ENCODE data around the gene ZNF662. TPM values are rescaled to one million over a fixed set of nuclear protein-coding genes. Genes with fewer than 3 reads are reported as not detected.

ZNF662 gene
- total and polyA plus RNA-seq, 2 of the 8 experiments (the other 6 are each of a cell fraction or from before 2014, with no cell fraction given) = 0.03 TPM; not detected in 1

- peak overlapping the region; percentile 76 for H2BK5ac ChIP-seq (ENCODE audit: low read depth, low read length)
- no peak overlapping the region for H3K4ac ChIP-seq (replicated peaks; ENCODE audit: insufficient read length, low read depth, low read length)
- no peaks in the 10 kb centered on the region for H4K20me1 ChIP-seq (replicated peaks in 1 of 2; ENCODE audit: control insufficient read depth in 1 of 2, insufficient read depth in 2 of 2, low read length in 2 of 2)
- H3K4me1 ChIP-seq (replicated peaks in 1 of 4; ENCODE audit: control insufficient read depth in 3 of 4, insufficient read depth in 4 of 4, low read length in 3 of 4) = peaks cover 3 to 12% (median 7%) of the 10 kb centered on the region in 4 experiments; a peak in 4 of 7 replicates
- peak overlapping the region; percentile 55; the same call in 1 of the 2 replicates for H2BK20ac ChIP-seq (ENCODE audit: low read length)
- H4K91ac ChIP-seq (replicated peaks; ENCODE audit: insufficient read length, low read length) = peak overlapping the region; percentile 44
- H3K79me2 ChIP-seq (ENCODE audit: control insufficient read depth in 1 of 2, insufficient read depth in 2 of 2, low read length in 2 of 2) = no peaks in the 10 kb centered on the region
- no peaks in the 10 kb centered on the region for H3K36me3 ChIP-seq (ENCODE audit: control insufficient read depth in 2 of 4, insufficient read depth in 4 of 4, low read length in 3 of 4)
- WGBS, 2 experiments (ENCODE audit: extremely low coverage in 1 of 2, insufficient coverage in 1 of 2, insufficient read length in 1 of 2, insufficient replicate concordance in 2 of 2, low coverage in 1 of 2, low lambda C conversion rate in 2 of 2, missing lambda C conversion rate in 1 of 2) = 28% methylated on average over 33 of the region's 61 CpGs; no CpG with 5 or more reads in 1 of the 2 experiments
- no peak overlapping the region for H3K27ac ChIP-seq (ENCODE audit: low read depth, low read length)
- peak overlapping the region; percentile 13 to 83; a peak in 3 of 4 replicates for H3K4me2 ChIP-seq (ENCODE audit: insufficient read depth in 1 of 2, low read depth in 2 of 2, low read length in 2 of 2)
- peak overlapping the region; percentile 16 to 63 (median 44); a peak in 7 of 8 replicates for H3K4me3 ChIP-seq (ENCODE audit: extremely low read depth in 1 of 4, insufficient read depth in 2 of 4, low read depth in 3 of 4, low read length in 4 of 4)
- H2BK12ac ChIP-seq (ENCODE audit: low read depth, low read length) = peak overlapping the region; percentile 69; the same call in 1 of the 2 replicates
- H2AFZ ChIP-seq (ENCODE audit: low read length) = peak overlapping the region; percentile 73
- 0 out of 2 replicates have a peak overlapping the region, but pooled peaks have one; percentile 70 for H2AK5ac ChIP-seq (ENCODE audit: low read depth, low read length)
- H3K27me3 ChIP-seq (replicated peaks in 1 of 4; ENCODE audit: control insufficient read depth in 3 of 4, extremely low read depth in 1 of 4, insufficient read depth in 3 of 4, low read length in 3 of 4) = no peaks in the 10 kb centered on the region
- H2BK120ac ChIP-seq (replicated peaks; ENCODE audit: low read depth, low read length) = no peak overlapping the region
- no peaks in the 10 kb centered on the region for H3K9me3 ChIP-seq (ENCODE audit: insufficient read depth in 2 of 2, low read depth in 1 of 2, low read length in 1 of 2)
- DNase-seq (ENCODE audit: low read depth in 1 of 2, low spot score in 2 of 2) = peak; percentile 74 to 86
- peak overlapping the region; percentile 75; the same call in 1 of the 2 replicates for H2BK15ac ChIP-seq (ENCODE audit: low read length)
- ChIA-PET CTCF (ENCODE audit: partially characterized antibody) (interaction anchor here (0.8 to 3.1 kb wide), 15 partner anchors 11 to 140 kb away, joined by 3 to 19 read pairs (median 6); no protein-coding TSS in a partner anchor), POLR2A (ENCODE audit: partially characterized antibody) (interaction anchor here (0.8 to 1.2 kb wide), 5 partner anchors 8 to 76 kb away, joined by 3 to 7 read pairs (median 5); partner anchors contain the start of gene HIGD1A)
- no peak overlapping the region for H3K23ac ChIP-seq (ENCODE audit: insufficient read length)
- H3K23me2 ChIP-seq (ENCODE audit: low read depth, low read length) = no peaks in the 10 kb centered on the region; the same call in 1 of the 2 replicates
- H3K14ac ChIP-seq (ENCODE audit: insufficient read length) = no peak overlapping the region
- H3K56ac ChIP-seq (replicated peaks; ENCODE audit: insufficient read length, low read depth, low read length) = peak overlapping the region; percentile 20
- H3K79me1 ChIP-seq (ENCODE audit: low read depth, low read length) = no peaks in the 10 kb centered on the region
- FAIRE-seq = no peak
- peak overlapping the region in 3 of 4 experiments; percentile 42 to 57 (median 43); a peak in 2 of 7 replicates for H3K9ac ChIP-seq (replicated peaks in 1 of 4; ENCODE audit: extremely low read depth in 1 of 4, low read depth in 3 of 4, low read length in 3 of 4)
- H3K18ac ChIP-seq (ENCODE audit: extremely low read depth, low read length) = peak overlapping the region; percentile 75; the same call in 1 of the 2 replicates
- peak overlapping the region; percentile 90; the same call in 1 of the 2 replicates for H4K8ac ChIP-seq (ENCODE audit: extremely low read depth, insufficient read depth, low read length)
- H4K5ac ChIP-seq (ENCODE audit: insufficient read length, low read depth, low read length) = peak overlapping the region; percentile 34
- TF ChIP-seq SP4 (IDR thresholded peaks at IDR 0.05; ENCODE audit: low read length) = 0 out of 2 replicates have a peak, but pooled peaks have one; percentile 21
- TF ChIP-seq SUZ12 (IDR thresholded peaks at IDR 0.05; ENCODE audit: low read length) = no peak
- TF ChIP-seq RAD21 (IDR thresholded peaks at IDR 0.05 in 1 of 2, conservative IDR thresholded peaks at IDR 0.05 in 1 of 2; ENCODE audit: low read depth in 2 of 2, low read length in 2 of 2) = peak; percentile 86 to 88
- TF ChIP-seq CREB1 (IDR thresholded peaks at IDR 0.05) = peak; percentile 37
- TF ChIP-seq ATF2 (IDR thresholded peaks at IDR 0.05; ENCODE audit: low read length) = no peak
- TF ChIP-seq TEAD4 (IDR thresholded peaks at IDR 0.05; ENCODE audit: low read depth, low read length) = no peak
- no peak for TF ChIP-seq TBP (IDR thresholded peaks at IDR 0.05; ENCODE audit: low read depth, low read length)
- no peak; the same call in 1 of the 2 replicates for TF ChIP-seq CEBPB (IDR thresholded peaks at IDR 0.05; ENCODE audit: low read depth, low read length)
- TF ChIP-seq ZNF274 (IDR thresholded peaks at IDR 0.05; ENCODE audit: borderline replicate concordance, extremely low read depth, low read length) = no peak
Measured at GRCh38 chr3:42880601-42881451, 25.1 kb upstream of the ZNF662 start.
